ENCODE results near the gene CLMN. TPM values are rescaled to one million over a fixed set of nuclear protein-coding genes. Genes with fewer than 3 reads are reported as not detected.

The CLMN gene
- total and polyA plus RNA-seq, 2 donors = 0.71 to 1.9 TPM

DNA sequence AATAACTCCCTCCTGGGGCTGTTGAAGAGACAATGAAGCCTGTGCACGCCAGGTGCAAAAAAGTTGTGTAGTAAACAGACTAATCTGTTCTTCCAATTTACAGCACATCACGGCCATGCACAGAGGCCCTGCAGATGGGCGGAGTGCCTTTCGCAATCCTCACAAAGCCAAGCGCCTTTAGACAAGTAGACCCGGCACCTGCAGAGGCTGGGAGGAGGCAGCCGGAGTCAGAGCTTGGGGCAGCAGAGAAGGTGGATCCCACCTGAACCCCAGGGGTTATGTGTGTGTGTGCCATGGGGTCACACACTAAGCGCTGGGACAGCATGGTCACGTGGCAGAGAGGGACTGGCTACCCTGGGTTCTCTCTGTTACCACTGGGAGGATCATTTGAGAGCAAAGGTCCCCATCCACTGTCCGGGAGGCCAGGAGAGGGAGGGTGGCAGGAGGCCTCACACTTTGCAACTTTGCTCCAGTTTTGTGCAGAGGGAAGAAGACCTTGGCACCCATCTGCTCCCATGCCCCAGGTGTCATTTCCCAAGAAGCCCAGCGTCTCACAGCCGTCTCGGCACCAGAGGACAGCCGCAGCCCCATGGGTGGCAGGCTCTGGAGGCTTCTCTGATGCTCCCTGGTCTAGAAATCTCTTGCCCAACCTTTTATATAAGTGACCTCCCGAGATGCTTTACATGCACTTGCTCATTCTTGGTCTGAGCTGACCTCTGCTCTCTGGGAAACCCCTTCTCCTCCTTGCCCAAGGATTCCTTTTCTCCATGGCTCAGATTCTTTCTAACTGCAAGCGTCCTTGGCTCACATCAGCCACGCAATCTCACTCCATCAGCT, 82.4 kb downstream of the CLMN start:
- WGBS = 92% methylated on average over 17 of the region's 17 CpGs
- no peaks in the 10 kb centered on the region for H3K9me3 ChIP-seq (ENCODE audit: control insufficient read depth in 2 of 2, insufficient read depth in 1 of 2, low read length in 1 of 2)
- no peak overlapping the region for H3K27ac ChIP-seq (ENCODE audit: low read depth in 1 of 2, low read length in 1 of 2)
- no peaks in the 10 kb centered on the region for H3K4me1 ChIP-seq (ENCODE audit: control insufficient read depth in 2 of 2, insufficient read depth in 2 of 2, low read length in 2 of 2)
- no peaks in the 10 kb centered on the region for H3K27me3 ChIP-seq (ENCODE audit: control insufficient read depth in 2 of 2, insufficient read depth in 1 of 2, low read length in 1 of 2)
- H3K36me3 ChIP-seq (ENCODE audit: control insufficient read depth in 2 of 2, insufficient read depth in 2 of 2, low read length in 1 of 2) = no peaks in the 10 kb centered on the region
- no peak for DNase-seq (ENCODE audit: low read depth in 6 of 9, low spot score in 9 of 9)
- H3K4me3 ChIP-seq (ENCODE audit: low read length in 2 of 2) = no peak overlapping the region

DNA sequence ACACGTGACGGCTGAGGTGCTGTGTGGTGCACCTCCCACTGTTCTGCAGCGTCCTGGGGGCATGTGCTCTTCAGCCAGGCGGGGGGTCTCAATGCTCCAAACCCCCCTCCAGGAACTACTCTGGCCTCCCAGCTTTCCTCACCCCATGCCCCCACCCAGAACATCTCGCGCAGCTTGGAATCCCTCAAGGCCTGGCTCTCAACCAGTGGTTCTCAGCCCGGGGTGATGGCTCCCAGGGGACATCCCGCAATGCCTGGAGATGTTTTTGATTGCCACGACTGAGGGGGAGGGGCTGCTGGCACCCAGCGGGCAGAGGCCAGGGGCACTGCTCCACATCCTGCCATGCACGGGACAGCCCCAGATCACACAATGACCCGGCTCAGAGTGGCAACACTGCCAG, 83.5 kb downstream of the CLMN start:
- Histone ChIP-seq H3K27ac (ENCODE audit: low read depth in 1 of 2, low read length in 1 of 2) (no peak overlapping the region), H3K4me3 (ENCODE audit: low read length in 2 of 2) (no peak overlapping the region), H3K4me1 (ENCODE audit: control insufficient read depth in 2 of 2, insufficient read depth in 2 of 2, low read length in 2 of 2) (no peaks in the 10 kb centered on the region), H3K36me3 (ENCODE audit: control insufficient read depth in 2 of 2, insufficient read depth in 2 of 2, low read length in 1 of 2) (no peaks in the 10 kb centered on the region), H3K27me3 (ENCODE audit: control insufficient read depth in 2 of 2, insufficient read depth in 1 of 2, low read length in 1 of 2) (no peaks in the 10 kb centered on the region), H3K9me3 (ENCODE audit: control insufficient read depth in 2 of 2, insufficient read depth in 1 of 2, low read length in 1 of 2) (no peaks in the 10 kb centered on the region)
- DNase-seq (ENCODE audit: low read depth in 6 of 9, low spot score in 9 of 9) = no peak
- 90% methylated on average over 12 of the region's 12 CpGs for WGBS

DNA sequence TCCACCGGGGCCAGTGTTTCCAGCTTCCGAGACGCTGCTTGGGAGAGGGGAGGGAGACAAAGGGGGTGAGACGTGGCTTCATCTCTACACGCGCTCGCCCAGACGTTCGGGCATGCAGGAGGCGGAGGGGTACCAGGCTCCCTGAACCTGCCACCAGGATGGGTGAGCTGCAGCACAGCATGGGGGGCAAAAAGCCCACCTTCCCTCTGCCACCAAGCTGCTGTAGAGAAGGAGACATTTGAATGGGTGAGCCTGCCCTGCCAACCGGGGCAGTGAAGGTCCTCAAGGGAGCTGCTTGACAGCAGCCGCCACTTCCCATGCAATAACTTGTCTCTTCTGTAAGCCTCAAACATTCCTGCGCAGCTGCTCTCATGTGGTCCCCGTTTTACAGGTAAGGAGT, 83.9 kb downstream of the CLMN start:
- no peaks in the 10 kb centered on the region for H3K9me3 ChIP-seq (ENCODE audit: control insufficient read depth in 2 of 2, insufficient read depth in 1 of 2, low read length in 1 of 2)
- H3K36me3 ChIP-seq (ENCODE audit: control insufficient read depth in 2 of 2, insufficient read depth in 2 of 2, low read length in 1 of 2) = no peaks in the 10 kb centered on the region
- no peak overlapping the region for H3K4me3 ChIP-seq (ENCODE audit: low read length in 2 of 2)
- no peak overlapping the region for H3K27ac ChIP-seq (ENCODE audit: low read depth in 1 of 2, low read length in 1 of 2)
- no peak for DNase-seq (ENCODE audit: low read depth in 6 of 9, low spot score in 9 of 9)
- 97% methylated on average over 14 of the region's 14 CpGs for WGBS
- no peaks in the 10 kb centered on the region for H3K27me3 ChIP-seq (ENCODE audit: control insufficient read depth in 2 of 2, insufficient read depth in 1 of 2, low read length in 1 of 2)
- H3K4me1 ChIP-seq (ENCODE audit: control insufficient read depth in 2 of 2, insufficient read depth in 2 of 2, low read length in 2 of 2) = no peaks in the 10 kb centered on the region

DNA sequence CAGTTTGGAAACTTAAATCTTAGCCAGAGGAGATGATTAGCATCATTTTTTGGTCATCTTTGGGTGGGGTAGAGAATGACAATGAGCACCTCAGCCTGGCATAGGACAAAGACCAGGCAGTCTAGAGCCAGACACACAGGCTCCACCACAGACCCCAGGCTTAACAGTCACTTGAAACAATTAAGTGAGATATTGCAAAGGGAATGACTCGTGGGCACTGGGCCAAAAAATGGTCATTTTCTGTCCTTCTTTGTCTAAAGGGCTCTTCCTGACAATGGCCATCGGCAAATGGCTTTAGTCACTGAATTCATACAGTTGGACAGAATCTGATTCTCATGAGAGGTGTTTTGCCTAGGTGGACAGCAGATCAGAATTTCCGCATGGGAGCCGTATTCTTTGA, 84.4 kb downstream of the CLMN start:
- Histone ChIP-seq H3K36me3 (ENCODE audit: control insufficient read depth in 2 of 2, insufficient read depth in 2 of 2, low read length in 1 of 2) (no peaks in the 10 kb centered on the region), H3K9me3 (ENCODE audit: control insufficient read depth in 2 of 2, insufficient read depth in 1 of 2, low read length in 1 of 2) (no peaks in the 10 kb centered on the region), H3K27ac (ENCODE audit: low read depth in 1 of 2, low read length in 1 of 2) (no peak overlapping the region), H3K4me3 (ENCODE audit: low read length in 2 of 2) (no peak overlapping the region), H3K27me3 (ENCODE audit: control insufficient read depth in 2 of 2, insufficient read depth in 1 of 2, low read length in 1 of 2) (no peaks in the 10 kb centered on the region), H3K4me1 (ENCODE audit: control insufficient read depth in 2 of 2, insufficient read depth in 2 of 2, low read length in 2 of 2) (no peaks in the 10 kb centered on the region)
- WGBS = 82% methylated on average over 4 of the region's 4 CpGs
- DNase-seq (ENCODE audit: low read depth in 6 of 9, low spot score in 9 of 9) = no peak

DNA sequence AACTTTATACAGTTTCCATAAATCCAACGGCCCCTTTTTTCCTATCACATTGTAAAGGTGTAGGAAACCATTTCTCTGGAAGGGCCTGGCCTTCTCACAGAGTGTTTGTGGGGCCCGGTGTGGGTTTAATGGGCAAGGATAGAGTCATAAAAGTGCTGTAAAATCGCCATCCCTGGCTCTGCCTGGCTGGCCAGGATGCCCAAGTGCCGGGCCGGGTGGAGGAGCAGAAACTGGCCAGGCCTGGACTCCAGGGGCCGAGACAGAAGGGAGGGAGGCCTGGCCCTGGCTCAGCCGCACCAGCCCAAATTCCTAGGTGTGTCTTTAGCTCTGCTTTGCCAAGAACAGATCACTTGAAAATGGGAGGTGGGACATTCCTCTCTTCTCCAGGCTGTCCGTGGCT, 85.3 kb downstream of the CLMN start:
- Histone ChIP-seq H3K9me3 (ENCODE audit: control insufficient read depth in 2 of 2, insufficient read depth in 1 of 2, low read length in 1 of 2) (no peaks in the 10 kb centered on the region), H3K4me1 (ENCODE audit: control insufficient read depth in 2 of 2, insufficient read depth in 2 of 2, low read length in 2 of 2) (no peaks in the 10 kb centered on the region), H3K27me3 (ENCODE audit: control insufficient read depth in 2 of 2, insufficient read depth in 1 of 2, low read length in 1 of 2) (no peaks in the 10 kb centered on the region), H3K27ac (ENCODE audit: low read depth in 1 of 2, low read length in 1 of 2) (no peak overlapping the region), H3K4me3 (ENCODE audit: low read length in 2 of 2) (no peak overlapping the region), H3K36me3 (ENCODE audit: control insufficient read depth in 2 of 2, insufficient read depth in 2 of 2, low read length in 1 of 2) (no peaks in the 10 kb centered on the region)
- no peak for DNase-seq (ENCODE audit: low read depth in 6 of 9, low spot score in 9 of 9)
- WGBS = 84% methylated on average over 8 of the region's 8 CpGs

DNA sequence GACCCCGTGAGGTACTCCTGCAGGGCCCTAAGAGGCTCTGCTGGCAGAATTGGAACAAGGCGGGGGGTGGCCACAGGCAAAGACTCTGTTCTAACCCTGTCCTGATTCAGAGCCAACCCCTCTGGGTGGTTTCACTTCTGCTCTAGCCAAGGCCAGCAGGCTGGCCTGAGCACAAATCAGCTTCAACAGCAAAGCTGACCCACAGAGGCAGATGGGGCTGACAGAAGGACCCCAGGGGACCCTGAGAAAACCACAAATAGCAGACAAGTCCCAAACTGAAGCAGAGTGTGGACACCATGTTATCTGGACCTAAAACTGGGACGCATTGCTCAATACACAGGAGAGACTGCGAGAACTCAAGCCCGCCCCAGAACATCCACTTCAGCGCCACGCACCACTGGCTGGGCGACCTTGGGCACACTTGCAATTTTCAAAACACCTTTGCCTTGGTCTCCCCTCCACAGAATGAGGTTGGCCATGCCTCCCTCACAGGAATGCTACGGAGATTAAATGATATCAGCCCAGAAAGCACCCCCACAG, 85.9 kb downstream of the CLMN start:
- DNase-seq (ENCODE audit: low read depth in 6 of 9, low spot score in 9 of 9) = no peak
- Histone ChIP-seq H3K27me3 (ENCODE audit: control insufficient read depth in 2 of 2, insufficient read depth in 1 of 2, low read length in 1 of 2) (no peaks in the 10 kb centered on the region), H3K4me1 (ENCODE audit: control insufficient read depth in 2 of 2, insufficient read depth in 2 of 2, low read length in 2 of 2) (no peaks in the 10 kb centered on the region), H3K36me3 (ENCODE audit: control insufficient read depth in 2 of 2, insufficient read depth in 2 of 2, low read length in 1 of 2) (no peaks in the 10 kb centered on the region), H3K4me3 (ENCODE audit: low read length in 2 of 2) (no peak overlapping the region), H3K9me3 (ENCODE audit: control insufficient read depth in 2 of 2, insufficient read depth in 1 of 2, low read length in 1 of 2) (no peaks in the 10 kb centered on the region), H3K27ac (ENCODE audit: low read depth in 1 of 2, low read length in 1 of 2) (no peak overlapping the region)
- 96% methylated on average over 9 of the region's 9 CpGs for WGBS

DNA sequence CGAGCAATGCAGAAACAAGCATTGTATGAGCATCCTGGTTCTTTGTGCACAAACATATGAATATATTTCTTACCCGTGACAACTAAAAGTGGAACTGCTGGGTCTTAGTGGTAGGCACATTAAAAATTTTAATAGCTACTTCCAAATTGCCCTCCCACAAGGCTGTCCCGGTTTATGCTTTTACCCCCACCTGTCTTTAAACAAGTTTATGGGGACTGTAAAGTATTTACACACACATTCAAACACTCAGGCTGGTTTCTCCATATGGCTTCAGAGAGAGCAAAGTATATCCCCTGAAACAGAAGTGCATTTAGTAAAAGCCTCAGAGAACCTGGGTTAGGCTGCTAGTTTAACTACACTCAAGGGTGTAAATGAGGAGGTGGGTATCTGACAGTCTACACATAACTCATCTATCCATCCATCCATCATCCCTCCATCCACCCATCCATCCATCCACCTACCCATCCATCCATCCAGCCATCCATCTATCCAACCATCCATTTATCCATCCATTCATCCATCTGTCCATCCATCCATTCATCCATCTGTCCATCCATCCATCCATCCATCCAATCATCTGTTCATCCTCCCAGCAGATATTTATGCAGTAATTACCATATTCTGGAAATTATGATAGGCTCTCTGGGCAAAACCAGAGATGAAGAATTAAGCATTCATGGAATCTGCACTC, 86.7 kb downstream of the CLMN start:
- no peak for DNase-seq (ENCODE audit: low read depth in 6 of 9, low spot score in 9 of 9)
- no peaks in the 10 kb centered on the region for H3K36me3 ChIP-seq (ENCODE audit: control insufficient read depth in 2 of 2, insufficient read depth in 2 of 2, low read length in 1 of 2)
- H3K27me3 ChIP-seq (ENCODE audit: control insufficient read depth in 2 of 2, insufficient read depth in 1 of 2, low read length in 1 of 2) = no peaks in the 10 kb centered on the region
- H3K9me3 ChIP-seq (ENCODE audit: control insufficient read depth in 2 of 2, insufficient read depth in 1 of 2, low read length in 1 of 2) = no peaks in the 10 kb centered on the region
- no peak overlapping the region for H3K27ac ChIP-seq (ENCODE audit: low read depth in 1 of 2, low read length in 1 of 2)
- WGBS = 90% methylated on average over 3 of the region's 3 CpGs
- no peaks in the 10 kb centered on the region for H3K4me1 ChIP-seq (ENCODE audit: control insufficient read depth in 2 of 2, insufficient read depth in 2 of 2, low read length in 2 of 2)
- no peak overlapping the region for H3K4me3 ChIP-seq (ENCODE audit: low read length in 2 of 2)

DNA sequence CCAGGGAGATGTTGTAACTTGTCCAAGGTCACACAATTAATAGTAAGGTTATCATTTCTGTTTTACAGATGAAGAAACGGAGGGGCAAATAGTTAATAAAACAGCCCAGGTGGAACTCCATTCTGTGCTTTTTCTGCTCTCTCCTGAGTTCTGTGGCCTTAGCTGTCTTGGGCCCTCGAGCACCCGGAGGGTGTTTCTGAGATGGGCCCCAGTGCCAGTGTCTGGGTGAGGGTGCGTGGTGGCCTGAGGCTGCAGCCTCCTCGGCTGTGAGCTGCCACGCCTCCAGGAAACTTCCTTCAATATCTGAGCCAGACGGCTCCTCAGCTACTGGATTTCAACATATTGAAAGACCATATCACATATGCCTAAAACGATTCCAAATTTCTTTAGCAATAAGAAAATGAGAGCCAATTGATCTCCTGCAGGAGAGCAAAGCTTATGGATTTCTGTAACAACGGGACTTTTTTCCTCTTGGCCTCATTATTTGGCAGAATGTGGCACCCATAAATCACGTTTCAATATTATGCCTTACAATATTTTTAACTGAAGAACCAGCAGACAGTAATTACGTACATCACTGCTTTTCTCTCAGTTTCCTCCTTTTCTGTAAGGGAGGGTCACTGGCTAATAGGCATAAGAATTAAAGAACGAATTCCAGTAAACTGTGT, 87.6 kb downstream of the CLMN start:
- Histone ChIP-seq H3K4me1 (ENCODE audit: control insufficient read depth in 2 of 2, insufficient read depth in 2 of 2, low read length in 2 of 2) (no peaks in the 10 kb centered on the region), H3K9me3 (ENCODE audit: control insufficient read depth in 2 of 2, insufficient read depth in 1 of 2, low read length in 1 of 2) (no peaks in the 10 kb centered on the region), H3K27ac (ENCODE audit: low read depth in 1 of 2, low read length in 1 of 2) (no peak overlapping the region), H3K36me3 (ENCODE audit: control insufficient read depth in 2 of 2, insufficient read depth in 2 of 2, low read length in 1 of 2) (no peaks in the 10 kb centered on the region), H3K4me3 (ENCODE audit: low read length in 2 of 2) (no peak overlapping the region), H3K27me3 (ENCODE audit: control insufficient read depth in 2 of 2, insufficient read depth in 1 of 2, low read length in 1 of 2) (no peaks in the 10 kb centered on the region)
- WGBS = 81% methylated on average over 12 of the region's 12 CpGs
- DNase-seq (ENCODE audit: low read depth in 6 of 9, low spot score in 9 of 9) = no peak

DNA sequence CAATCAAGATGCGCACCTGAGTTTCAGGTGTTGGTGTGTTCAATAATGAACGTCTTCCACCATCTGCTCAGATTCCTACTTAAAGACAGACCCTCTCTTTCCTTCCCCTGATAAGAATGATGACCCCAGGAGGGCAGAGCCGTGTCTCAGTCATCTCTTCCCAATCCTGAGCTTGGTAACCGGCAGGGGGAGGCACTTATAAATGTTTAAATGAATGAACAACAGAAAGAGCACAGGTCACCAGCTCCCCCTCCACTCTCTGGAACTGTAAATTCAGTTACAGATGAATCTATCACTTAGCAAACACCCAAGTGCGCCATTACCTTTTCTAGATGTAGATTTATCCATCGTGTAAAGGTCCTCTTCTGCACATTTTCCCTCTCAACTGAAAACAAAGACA, 90.0 kb downstream of the CLMN start:
- Histone ChIP-seq H3K27ac (ENCODE audit: low read depth in 1 of 2, low read length in 1 of 2) (no peak overlapping the region), H3K9me3 (ENCODE audit: control insufficient read depth in 2 of 2, insufficient read depth in 1 of 2, low read length in 1 of 2) (no peaks in the 10 kb centered on the region), H3K36me3 (ENCODE audit: control insufficient read depth in 2 of 2, insufficient read depth in 2 of 2, low read length in 1 of 2) (no peaks in the 10 kb centered on the region), H3K4me1 (ENCODE audit: control insufficient read depth in 2 of 2, insufficient read depth in 2 of 2, low read length in 2 of 2) (no peaks in the 10 kb centered on the region), H3K27me3 (ENCODE audit: control insufficient read depth in 2 of 2, insufficient read depth in 1 of 2, low read length in 1 of 2) (no peaks in the 10 kb centered on the region), H3K4me3 (ENCODE audit: low read length in 2 of 2) (no peak overlapping the region)
- 77% methylated on average over 6 of the region's 6 CpGs for WGBS
- no peak for DNase-seq (ENCODE audit: low read depth in 6 of 9, low spot score in 9 of 9)
